ENCODE results near the gene TMEM119. TPM values are rescaled to one million over a fixed set of nuclear protein-coding genes. Genes with fewer than 3 reads are reported as not detected.

The TMEM119 gene
- total and polyA plus RNA-seq, 8 donors, result 1.0 to 18.8 (median 2.1) TPM

DNA sequence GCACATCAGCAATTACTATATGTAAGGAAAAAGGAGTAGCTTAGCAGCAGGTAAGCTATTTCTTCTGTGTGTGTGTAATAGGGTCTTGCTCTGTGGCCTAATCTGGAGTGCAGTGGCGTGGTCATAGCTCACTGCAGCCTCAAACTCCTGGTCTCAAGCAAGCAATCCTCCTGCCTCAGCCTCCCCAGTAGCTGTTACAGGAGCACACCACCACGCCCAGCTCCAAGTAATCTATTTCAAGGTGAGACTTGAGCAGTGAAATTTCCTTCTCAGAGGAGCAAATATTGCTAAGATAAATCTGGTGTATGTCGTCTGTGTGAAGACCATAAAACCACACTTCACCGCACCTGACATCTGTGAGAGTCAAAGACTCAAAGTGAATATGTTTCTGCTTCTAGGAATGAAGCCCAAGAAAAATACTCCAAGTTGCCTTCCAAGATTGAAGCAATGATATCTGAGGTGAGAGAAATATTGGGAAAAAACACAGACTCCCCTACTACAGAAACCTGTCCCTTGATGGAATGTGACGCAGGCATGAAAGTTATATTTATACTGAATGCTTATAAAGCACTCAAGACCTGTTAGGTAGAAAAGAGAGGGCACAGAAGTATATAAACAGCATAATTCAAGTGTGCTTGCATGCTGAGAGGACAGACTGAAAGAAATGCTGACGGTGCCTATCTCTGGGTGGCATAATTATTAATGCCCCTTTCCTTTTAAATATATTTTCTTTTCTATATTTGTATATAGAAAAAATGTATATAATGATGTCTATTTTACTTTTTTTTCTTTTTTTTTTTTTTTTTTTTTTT is 38.3 kb upstream of the TMEM119 start:
- FAIRE-seq, result no peak
- Histone ChIP-seq H3K4me1 (no peaks in the 10 kb centered on the region), H3K4me3 (no peak overlapping the region), H3K9me3 (no peaks in the 10 kb centered on the region), H3K27ac (no peak overlapping the region), H3K27me3 (no peaks in the 10 kb centered on the region), H3K36me3 (no peaks in the 10 kb centered on the region)
- intact Hi-C loops (cut with DNase I), result no loop called here
- TF ChIP-seq, protein P1, sequence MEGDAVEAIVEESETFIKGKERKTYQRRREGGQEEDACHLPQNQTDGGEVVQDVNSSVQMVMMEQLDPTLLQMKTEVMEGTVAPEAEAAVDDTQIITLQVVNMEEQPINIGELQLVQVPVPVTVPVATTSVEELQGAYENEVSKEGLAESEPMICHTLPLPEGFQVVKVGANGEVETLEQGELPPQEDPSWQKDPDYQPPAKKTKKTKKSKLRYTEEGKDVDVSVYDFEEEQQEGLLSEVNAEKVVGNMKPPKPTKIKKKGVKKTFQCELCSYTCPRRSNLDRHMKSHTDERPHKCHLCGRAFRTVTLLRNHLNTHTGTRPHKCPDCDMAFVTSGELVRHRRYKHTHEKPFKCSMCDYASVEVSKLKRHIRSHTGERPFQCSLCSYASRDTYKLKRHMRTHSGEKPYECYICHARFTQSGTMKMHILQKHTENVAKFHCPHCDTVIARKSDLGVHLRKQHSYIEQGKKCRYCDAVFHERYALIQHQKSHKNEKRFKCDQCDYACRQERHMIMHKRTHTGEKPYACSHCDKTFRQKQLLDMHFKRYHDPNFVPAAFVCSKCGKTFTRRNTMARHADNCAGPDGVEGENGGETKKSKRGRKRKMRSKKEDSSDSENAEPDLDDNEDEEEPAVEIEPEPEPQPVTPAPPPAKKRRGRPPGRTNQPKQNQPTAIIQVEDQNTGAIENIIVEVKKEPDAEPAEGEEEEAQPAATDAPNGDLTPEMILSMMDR (IDR thresholded peaks at IDR 0.05), result no peak
- 77 to 81% methylated on average over 6 of the region's 6 CpGs for WGBS, 2 donors
- no peak for DNase-seq
- ATAC-seq, result no peak

DNA sequence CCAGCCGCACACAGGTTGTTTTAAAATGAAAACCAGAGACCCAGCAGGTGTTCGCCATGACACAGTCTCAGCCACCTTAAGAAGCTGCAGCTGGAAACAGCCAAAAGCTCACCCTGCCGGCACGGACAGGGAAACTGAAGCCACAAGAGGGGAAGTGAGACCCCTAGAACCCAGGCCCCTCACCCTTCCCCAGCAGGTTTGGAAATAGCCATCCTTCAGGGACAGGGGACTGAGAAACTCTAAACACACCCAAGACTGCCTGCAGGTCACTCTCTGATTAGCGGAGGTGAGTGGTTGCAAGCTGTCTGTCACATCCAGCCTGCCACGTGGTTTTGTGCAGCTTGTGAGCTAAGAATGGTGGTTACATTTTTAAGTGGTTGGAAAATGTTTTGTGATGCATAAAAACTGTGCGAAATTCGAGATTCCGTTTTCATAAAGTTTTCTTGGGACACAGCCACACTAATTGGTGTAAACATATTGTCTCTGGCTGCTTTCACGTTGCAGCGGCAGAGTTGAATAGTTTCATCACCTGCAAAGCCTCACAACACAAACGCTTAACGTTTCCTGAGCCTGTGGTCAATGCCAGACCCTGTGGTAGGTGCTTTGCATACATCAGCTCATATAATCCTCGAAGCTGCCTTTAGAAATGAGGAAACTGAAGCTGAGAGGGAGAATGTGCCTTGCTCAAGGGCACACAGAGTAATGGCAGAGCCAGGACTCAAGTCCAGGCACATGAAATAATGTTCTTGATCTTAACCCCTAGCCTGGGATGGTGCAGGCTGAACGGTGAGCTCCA is 37.5 kb upstream of the TMEM119 start:
- intact Hi-C loops (cut with DNase I), result no loop called here
- FAIRE-seq (no peak), ATAC-seq (peak in 2 of 4 donors; percentile 15 to 29), DNase-seq (no peak)
- Histone ChIP-seq H3K36me3 (no peaks in the 10 kb centered on the region), H3K4me3 (no peak overlapping the region), H3K9me3 (no peaks in the 10 kb centered on the region), H3K27me3 (no peaks in the 10 kb centered on the region), H3K27ac (peak overlapping the region in 1 of 4 donors; percentile 15), H3K4me1 (no peaks in the 10 kb centered on the region)
- TF ChIP-seq, protein P1 (IDR thresholded peaks at IDR 0.05), result no peak
- 47 to 53% methylated on average over 15 of the region's 15 CpGs for WGBS, 2 donors

GRCh38 chr12:108634341-108634751 is 36.5 kb upstream of the TMEM119 start:
- peak overlapping the region in 2 of 4 donors; percentile 13 to 37 for H3K27ac ChIP-seq
- intact Hi-C loops (cut with DNase I), result no loop called here
- peaks cover 0 to 3% (median 0%) of the 10 kb centered on the region in 3 donors for H3K4me1 ChIP-seq
- 63 to 72% methylated on average over 4 of the region's 4 CpGs for WGBS, 2 donors
- no peak overlapping the region for H3K4me3 ChIP-seq
- H3K36me3 ChIP-seq, result no peaks in the 10 kb centered on the region
- ATAC-seq (peak in 1 of 4 donors; percentile 19), FAIRE-seq (no peak), DNase-seq (peak in 1 of 6 donors; percentile 50)
- H3K9me3 ChIP-seq, result no peaks in the 10 kb centered on the region
- TF ChIP-seq, protein P1 (IDR thresholded peaks at IDR 0.05), result no peak
- H3K27me3 ChIP-seq, result no peaks in the 10 kb centered on the region

DNA sequence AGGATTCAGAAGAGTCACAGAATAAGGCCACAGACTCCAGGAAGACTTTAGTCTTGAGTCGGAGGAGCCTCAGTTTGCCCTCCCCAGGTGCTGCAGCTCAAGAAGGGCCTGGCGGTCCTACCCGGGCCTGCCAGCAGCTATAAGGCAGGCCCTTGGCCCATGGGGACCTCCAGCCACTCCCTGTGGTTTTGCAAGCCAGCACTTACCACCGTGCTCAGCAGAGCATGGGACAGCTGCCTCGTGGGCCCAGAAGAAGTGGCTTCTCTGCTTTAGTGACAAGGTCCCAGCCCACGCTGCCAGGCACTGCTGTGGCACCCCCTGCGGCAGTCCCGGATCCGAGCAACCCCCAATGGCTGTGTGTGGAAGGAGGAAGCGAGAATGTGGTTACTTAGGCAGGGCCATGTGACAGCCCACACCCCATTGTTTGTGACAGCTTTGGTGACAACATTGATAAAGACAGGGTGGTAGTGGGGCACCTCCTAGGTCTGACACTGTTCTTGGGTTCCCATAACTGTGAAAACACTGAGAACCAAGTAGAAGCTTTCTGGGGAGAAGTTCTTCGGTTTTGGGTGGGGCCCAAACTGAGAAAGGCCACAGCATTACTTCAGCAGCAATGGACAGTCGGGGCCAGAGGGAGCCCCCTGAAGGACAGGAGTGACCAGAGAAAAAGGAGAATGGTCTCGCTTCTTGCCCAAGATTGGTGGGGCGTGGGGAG is 35.8 kb upstream of the TMEM119 start, which contains the start of gene SELPLG:
TSS of gene SELPLG (minus strand) at position 361 of the 715 bp plus-strand sequence. CDS start 9,587 bp downstream, outside the sequence.
- H3K4me3 ChIP-seq, result peak within 1 kb of the TSS in 1 of 4 donors; percentile 23
- H3K27ac ChIP-seq, result peak within 1 kb of the TSS in 2 of 4 donors; percentile 37 to 40
- intact Hi-C loops (cut with DNase I), result no loop called here
- peaks cover 0 to 7% (median 0%) of the 10 kb centered on the region in 3 donors for H3K4me1 ChIP-seq
- TF ChIP-seq, protein P1 (IDR thresholded peaks at IDR 0.05), result no peak
- no peaks in the 10 kb centered on the region for H3K27me3 ChIP-seq
- peak in 2 of 6 donors; percentile 53 to 70 for DNase-seq
- ATAC-seq, result peak in 3 of 4 donors; percentile 47 to 67 (median 56)
- H3K36me3 ChIP-seq, result no peaks in the 10 kb centered on the region
- 57 to 61% methylated on average over 14 of the region's 14 CpGs for WGBS, 2 donors
- no peaks in the 10 kb centered on the region for H3K9me3 ChIP-seq
- no peak for FAIRE-seq

Data from pancreas (tissue), 10 donors.